Brain microvascular endothelial cell (primary cell): ENCODE measurements around the gene EPB41L1.

Source experiments
- DNase-seq: peaks from one replicate; pipeline ENCODE4 v3.0.0-alpha.2; 2020
- H3K27ac ChIP-seq: fragments of 250-450 bp; sonication (Bioruptor Pico); 2 replicates; pipeline ENCODE4 v1.5.1; 2020; ENCODE audit warnings: mild to moderate bottlenecking, moderate library complexity
- H3K27me3 ChIP-seq: fragments of 250-450 bp; sonication (Bioruptor Pico); replicated peaks from 2 replicates; pipeline ENCODE4 v1.5.1; 2020; ENCODE audit warnings: mild to moderate bottlenecking
- H3K36me3 ChIP-seq: fragments of 250-450 bp; sonication (Bioruptor Pico); replicated peaks from 2 replicates; pipeline ENCODE4 v1.5.1; 2020; ENCODE audit warnings: mild to moderate bottlenecking
- H3K4me3 ChIP-seq: 2 replicates; pipeline ENCODE4 v1.5.1; 2011; ENCODE audit warnings: low read depth, mild to moderate bottlenecking, control low read depth, low read length, moderate library complexity
- CTCF ChIP-seq: IDR thresholded peaks from 2 replicates; pipeline ENCODE4 v1.5.1; 2011; ENCODE audit warnings: low read depth, mild to moderate bottlenecking, moderate library complexity, low read length, control low read depth, inconsistent platforms; ENCODE audit errors: missing control alignments
- in situ Hi-C: cut with HindIII; loops from 2 replicates; pipeline ENCODE4 v1.10.0; 2017; ENCODE audit warnings: low sequenced_read_pairs, low pct_ligation_motif_present

EPB41L1 gene

GRCh38 chr20:36179170-36179945, 24.8 kb downstream of the EPB41L1 start:
- no peak overlapping the region for H3K4me3 ChIP-seq
- in situ Hi-C loops: no loop called here

GRCh38 chr20:36180323-36180722, 25.8 kb downstream of the EPB41L1 start:
- in situ Hi-C loops: no loop called here

More at GRCh38 chr20:36179170-36179945, 24.8 kb downstream of the EPB41L1 start:
- no peak for TF ChIP-seq CTCF
- no peak for DNase-seq
- H3K27me3 ChIP-seq: no peaks in the 10 kb centered on the region
- H3K36me3 ChIP-seq: no peaks in the 10 kb centered on the region
- no peak overlapping the region for H3K27ac ChIP-seq

GRCh38 chr20:36181934-36182603, 27.5 kb downstream of the EPB41L1 start:
- DNase-seq: peak; percentile 74
- no peak overlapping the region for H3K27ac ChIP-seq

More at GRCh38 chr20:36180323-36180722, 25.8 kb downstream of the EPB41L1 start:
- H3K4me3 ChIP-seq: no peak overlapping the region
- DNase-seq: no peak
- no peaks in the 10 kb centered on the region for H3K36me3 ChIP-seq
- no peaks in the 10 kb centered on the region for H3K27me3 ChIP-seq
- no peak for TF ChIP-seq CTCF
- H3K27ac ChIP-seq: no peak overlapping the region

GRCh38 chr20:36182604-36183154, 28.1 kb downstream of the EPB41L1 start:
- DNase-seq: no peak
- H3K27me3 ChIP-seq: no peaks in the 10 kb centered on the region
- TF ChIP-seq CTCF: no peak
- H3K27ac ChIP-seq: no peak overlapping the region
- in situ Hi-C loops: no loop called here
- no peaks in the 10 kb centered on the region for H3K36me3 ChIP-seq
- no peak overlapping the region for H3K4me3 ChIP-seq

More at GRCh38 chr20:36181934-36182603, 27.5 kb downstream of the EPB41L1 start:
- in situ Hi-C loops: no loop called here
- no peaks in the 10 kb centered on the region for H3K27me3 ChIP-seq
- H3K36me3 ChIP-seq: no peaks in the 10 kb centered on the region
- no peak for TF ChIP-seq CTCF
- no peak overlapping the region for H3K4me3 ChIP-seq

- Histone ChIP-seq H3K4me3 (no peak overlapping the region), H3K27me3 (no peaks in the 10 kb centered on the region), H3K36me3 (no peaks in the 10 kb centered on the region), H3K27ac (no peak overlapping the region)
- TF ChIP-seq CTCF: no peak
- in situ Hi-C loops: no loop called here
- no peak for DNase-seq
These were observed 28.8 kb downstream of the EPB41L1 start for GRCh38 chr20:36183155-36183944.
